Suprapubic skin (tissue), 3 donors: ENCODE data around the gene TNK2.

Source experiments
- POLR2AphosphoS5 ChIP-seq, 3 donors: sonication (generic); formaldehyde crosslinking; IDR thresholded peaks; one replicate each; pipeline ENCODE4 v1.6.1; 2017; ENCODE audit warnings: antibody characterized with exemption in 3 of 3
- TF ChIP-seq, protein P1 (sequence below), 2 donors: fragments of 200-600 bp in 1 of 2; fragments of 450-650 bp in 1 of 2; sonication (generic) in 1 of 2; IDR thresholded peaks; one replicate each; pipeline ENCODE4 v1.5.1; 2016 to 2019; ENCODE audit warnings: antibody characterized with exemption in 2 of 2, mild to moderate bottlenecking in 1 of 2, moderate library complexity in 1 of 2

DNA sequence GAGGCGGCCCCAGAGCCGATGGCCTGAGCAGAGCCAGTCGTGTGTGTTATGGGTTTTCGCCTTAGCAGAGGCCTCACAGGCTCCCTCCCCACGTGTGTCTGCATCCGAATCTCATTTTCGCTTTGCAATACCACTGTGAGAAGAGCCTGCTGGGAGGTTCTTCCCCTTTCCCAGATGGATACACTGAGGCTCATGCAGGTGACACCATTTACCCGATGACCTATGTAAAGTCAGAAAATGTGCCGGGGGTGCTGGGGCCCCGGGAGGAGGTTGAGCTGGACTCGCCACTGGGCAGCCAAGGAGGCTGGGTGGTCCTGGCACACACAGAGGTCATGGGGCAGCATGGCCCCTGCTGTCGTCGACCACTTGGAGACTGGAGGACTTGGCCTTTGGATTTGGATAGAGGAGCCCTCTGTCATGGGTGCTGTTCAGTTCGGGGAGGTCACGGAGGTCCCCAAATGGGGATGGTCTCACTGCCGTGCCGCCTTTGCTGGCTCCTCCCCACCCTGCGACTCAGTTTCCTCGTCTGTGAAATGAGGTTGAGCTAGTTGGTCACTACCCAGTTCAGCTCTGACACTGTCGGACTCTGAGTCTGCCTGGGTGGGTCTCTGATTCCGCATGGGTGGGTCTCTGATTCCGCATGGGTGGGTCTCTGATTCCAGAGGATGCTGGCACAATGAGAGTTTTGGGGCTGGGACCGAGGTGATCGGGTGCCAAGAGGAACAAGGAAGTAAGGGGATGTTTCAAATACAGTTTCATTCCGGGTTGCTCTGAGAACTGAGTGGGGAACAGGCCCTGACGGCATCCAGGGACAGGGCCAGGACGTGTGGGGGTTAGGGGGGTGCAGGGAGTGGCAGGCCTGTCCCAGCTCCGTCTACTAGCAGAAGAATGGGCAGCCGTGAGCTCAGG lies 73.4 kb downstream of the TNK2 start:
- TF ChIP-seq, protein P1, sequence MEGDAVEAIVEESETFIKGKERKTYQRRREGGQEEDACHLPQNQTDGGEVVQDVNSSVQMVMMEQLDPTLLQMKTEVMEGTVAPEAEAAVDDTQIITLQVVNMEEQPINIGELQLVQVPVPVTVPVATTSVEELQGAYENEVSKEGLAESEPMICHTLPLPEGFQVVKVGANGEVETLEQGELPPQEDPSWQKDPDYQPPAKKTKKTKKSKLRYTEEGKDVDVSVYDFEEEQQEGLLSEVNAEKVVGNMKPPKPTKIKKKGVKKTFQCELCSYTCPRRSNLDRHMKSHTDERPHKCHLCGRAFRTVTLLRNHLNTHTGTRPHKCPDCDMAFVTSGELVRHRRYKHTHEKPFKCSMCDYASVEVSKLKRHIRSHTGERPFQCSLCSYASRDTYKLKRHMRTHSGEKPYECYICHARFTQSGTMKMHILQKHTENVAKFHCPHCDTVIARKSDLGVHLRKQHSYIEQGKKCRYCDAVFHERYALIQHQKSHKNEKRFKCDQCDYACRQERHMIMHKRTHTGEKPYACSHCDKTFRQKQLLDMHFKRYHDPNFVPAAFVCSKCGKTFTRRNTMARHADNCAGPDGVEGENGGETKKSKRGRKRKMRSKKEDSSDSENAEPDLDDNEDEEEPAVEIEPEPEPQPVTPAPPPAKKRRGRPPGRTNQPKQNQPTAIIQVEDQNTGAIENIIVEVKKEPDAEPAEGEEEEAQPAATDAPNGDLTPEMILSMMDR (IDR thresholded peaks at IDR 0.05): no peak
- no peak for TF ChIP-seq POLR2AphosphoS5 (IDR thresholded peaks at IDR 0.05)
